ENCODE results near the gene RXFP1.

Gene RXFP1

DNA sequence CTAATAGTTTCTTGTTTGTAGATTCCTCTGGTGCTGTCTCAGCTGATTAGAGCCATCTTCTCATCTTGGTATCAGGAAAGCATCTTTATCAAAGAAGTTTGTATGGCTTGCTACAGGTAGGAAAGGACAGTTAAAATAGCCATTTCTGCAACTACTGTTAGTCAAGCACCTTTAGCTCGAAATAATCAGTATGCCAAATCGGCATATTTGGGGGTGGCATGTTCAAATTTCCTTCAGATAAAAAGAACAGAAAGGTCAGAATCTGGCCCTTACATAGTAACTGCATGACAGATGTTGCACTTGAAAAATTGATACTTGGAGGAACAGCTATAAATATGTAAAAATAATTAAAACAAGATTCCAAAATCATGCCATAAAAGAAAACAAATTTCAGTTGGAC, 145.2 kb downstream of the RXFP1 start:
- DNase-seq (ENCODE audit: low read depth), result no peak
- TF ChIP-seq, protein P1, sequence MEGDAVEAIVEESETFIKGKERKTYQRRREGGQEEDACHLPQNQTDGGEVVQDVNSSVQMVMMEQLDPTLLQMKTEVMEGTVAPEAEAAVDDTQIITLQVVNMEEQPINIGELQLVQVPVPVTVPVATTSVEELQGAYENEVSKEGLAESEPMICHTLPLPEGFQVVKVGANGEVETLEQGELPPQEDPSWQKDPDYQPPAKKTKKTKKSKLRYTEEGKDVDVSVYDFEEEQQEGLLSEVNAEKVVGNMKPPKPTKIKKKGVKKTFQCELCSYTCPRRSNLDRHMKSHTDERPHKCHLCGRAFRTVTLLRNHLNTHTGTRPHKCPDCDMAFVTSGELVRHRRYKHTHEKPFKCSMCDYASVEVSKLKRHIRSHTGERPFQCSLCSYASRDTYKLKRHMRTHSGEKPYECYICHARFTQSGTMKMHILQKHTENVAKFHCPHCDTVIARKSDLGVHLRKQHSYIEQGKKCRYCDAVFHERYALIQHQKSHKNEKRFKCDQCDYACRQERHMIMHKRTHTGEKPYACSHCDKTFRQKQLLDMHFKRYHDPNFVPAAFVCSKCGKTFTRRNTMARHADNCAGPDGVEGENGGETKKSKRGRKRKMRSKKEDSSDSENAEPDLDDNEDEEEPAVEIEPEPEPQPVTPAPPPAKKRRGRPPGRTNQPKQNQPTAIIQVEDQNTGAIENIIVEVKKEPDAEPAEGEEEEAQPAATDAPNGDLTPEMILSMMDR (IDR thresholded peaks at IDR 0.05; ENCODE audit: control insufficient read depth, extremely low read depth, insufficient read depth), result no peak
- H3K4me3 ChIP-seq (ENCODE audit: low read depth, low read length), result no peak overlapping the region

GRCh38 chr4:158667651-158668198, 146.0 kb downstream of the RXFP1 start:
- H3K4me3 ChIP-seq (ENCODE audit: low read depth, low read length), result no peak overlapping the region
- TF ChIP-seq, protein P1 (IDR thresholded peaks at IDR 0.05; ENCODE audit: control insufficient read depth, extremely low read depth, insufficient read depth), result no peak
- DNase-seq (ENCODE audit: low read depth), result no peak

- H3K4me3 ChIP-seq (ENCODE audit: low read depth, low read length), result no peak overlapping the region
- TF ChIP-seq, protein P1 (IDR thresholded peaks at IDR 0.05; ENCODE audit: control insufficient read depth, extremely low read depth, insufficient read depth), result no peak
- DNase-seq (ENCODE audit: low read depth), result no peak
Measured at GRCh38 chr4:158669310-158669709, 147.6 kb downstream of the RXFP1 start.

DNA sequence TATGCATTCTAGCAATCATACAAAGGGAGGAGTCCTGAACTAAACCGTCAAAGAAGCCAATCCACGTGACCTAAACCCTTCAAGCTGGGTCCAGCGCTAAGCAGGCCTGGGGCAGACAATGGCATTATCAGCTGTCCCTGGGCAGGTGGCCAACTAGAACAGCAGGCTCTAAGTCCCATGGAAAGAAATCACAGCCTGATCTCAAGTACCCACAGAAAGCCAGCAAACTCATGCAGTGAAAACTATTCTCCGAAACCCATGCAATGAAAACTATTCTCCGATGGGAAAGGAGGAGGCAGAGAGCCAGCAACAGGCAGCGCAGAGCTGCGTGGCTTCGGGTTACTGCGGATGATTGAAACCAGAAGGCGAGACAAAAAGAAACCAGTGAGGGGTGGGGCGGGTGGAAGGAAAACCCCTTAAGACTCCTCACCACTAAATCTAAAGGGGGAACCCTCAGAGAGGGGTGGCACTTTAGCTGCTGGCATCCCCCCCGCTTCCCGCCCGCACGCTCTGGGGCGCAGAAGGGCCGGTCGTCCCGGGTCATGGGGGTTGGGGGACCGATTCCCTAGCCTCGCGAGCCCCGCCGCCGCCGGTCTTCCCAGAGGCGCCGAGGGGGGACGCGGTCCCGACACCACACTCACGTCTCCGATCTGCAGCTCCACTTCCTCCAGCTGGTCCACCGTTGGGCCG, 149.4 kb downstream of the RXFP1 start:
- DNase-seq (ENCODE audit: low read depth), result peak; percentile 62
- TF ChIP-seq, protein P1 (IDR thresholded peaks at IDR 0.05; ENCODE audit: control insufficient read depth, extremely low read depth, insufficient read depth), result no peak
- H3K4me3 ChIP-seq (ENCODE audit: low read depth, low read length), result peak overlapping the region; percentile 95

DNA sequence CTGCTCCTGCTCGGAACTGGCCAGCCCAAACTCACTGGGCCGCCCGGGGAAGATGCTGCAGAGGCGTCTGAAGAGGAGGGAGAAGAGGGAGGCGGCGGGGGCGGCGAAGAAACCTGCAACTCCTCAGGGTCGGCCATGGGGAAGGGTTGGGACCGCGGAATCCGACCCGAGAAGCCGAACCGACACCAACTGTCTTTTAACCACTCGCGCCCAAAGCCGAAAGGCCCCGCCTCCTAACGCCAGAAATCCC, 149.9 kb downstream of the RXFP1 start, which contains the start of gene C4orf46:
Gene C4orf46, minus strand, starts transcription at position 223 of the 250 bp plus-strand sequence. Its CDS starts 86 bp downstream, at position 137.
- TF ChIP-seq, protein P1 (IDR thresholded peaks at IDR 0.05; ENCODE audit: control insufficient read depth, extremely low read depth, insufficient read depth), result no peak
- no peak for DNase-seq (ENCODE audit: low read depth)
- peak within 1 kb of the TSS; percentile 95 for H3K4me3 ChIP-seq (ENCODE audit: low read depth, low read length)

DNA sequence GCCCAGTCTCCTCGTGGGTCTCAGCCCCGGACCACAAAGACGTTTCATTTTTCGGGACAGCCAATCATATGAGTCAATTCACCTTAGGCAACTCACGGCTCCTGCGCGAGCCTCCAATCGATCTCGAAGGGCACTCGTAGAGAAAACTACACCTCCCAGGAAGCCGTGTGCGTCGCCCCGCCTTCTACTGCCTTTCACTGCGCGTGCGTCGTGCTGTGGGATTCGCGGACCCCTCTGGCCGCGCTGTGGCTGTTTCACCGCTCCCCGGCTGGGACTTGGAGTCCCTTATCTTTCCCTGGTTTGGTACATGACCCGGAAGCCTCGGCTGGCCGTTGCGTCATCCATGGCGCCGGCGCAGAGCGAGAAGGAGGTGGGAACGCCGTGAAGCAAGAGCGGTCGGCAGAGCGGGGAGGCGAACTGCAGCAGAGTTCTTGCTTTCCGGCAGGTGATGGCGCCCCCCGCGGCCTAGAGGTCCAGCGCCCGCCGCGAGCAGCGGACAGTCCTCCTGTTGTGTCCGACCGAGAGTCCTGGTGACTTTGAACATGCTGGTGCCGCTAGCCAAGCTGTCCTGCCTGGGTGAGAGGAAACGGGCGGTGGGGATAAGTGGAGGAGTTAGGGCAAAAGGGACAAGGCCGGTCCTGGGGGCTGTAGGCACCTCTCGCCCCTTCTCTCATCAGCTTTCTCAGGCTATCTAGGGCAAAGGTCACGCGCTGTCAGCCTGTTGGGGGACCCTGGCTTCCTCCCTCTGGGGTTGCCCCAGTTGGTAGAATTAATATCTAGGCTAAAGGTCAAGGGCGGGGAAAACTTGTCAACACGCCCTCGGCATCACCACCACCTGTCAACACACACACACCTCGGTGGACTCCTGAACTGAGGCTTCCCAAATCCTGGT, 150.5 kb downstream of the RXFP1 start, which contains the start of gene ETFDH:
Gene ETFDH, plus strand, starts transcription at position 382 of the 892 bp plus-strand sequence. Its CDS starts 161 bp downstream, at position 543.
- H3K4me3 ChIP-seq (ENCODE audit: low read depth, low read length), result peak within 1 kb of the TSS; percentile 95
- TF ChIP-seq, protein P1 (IDR thresholded peaks at IDR 0.05; ENCODE audit: control insufficient read depth, extremely low read depth, insufficient read depth), result peak; percentile 69
- DNase-seq (ENCODE audit: low read depth), result peak; percentile 98

Data from LNCaP clone FGC (cell line).